ENCODE data around the gene REPS2.

The REPS2 gene

DNA sequence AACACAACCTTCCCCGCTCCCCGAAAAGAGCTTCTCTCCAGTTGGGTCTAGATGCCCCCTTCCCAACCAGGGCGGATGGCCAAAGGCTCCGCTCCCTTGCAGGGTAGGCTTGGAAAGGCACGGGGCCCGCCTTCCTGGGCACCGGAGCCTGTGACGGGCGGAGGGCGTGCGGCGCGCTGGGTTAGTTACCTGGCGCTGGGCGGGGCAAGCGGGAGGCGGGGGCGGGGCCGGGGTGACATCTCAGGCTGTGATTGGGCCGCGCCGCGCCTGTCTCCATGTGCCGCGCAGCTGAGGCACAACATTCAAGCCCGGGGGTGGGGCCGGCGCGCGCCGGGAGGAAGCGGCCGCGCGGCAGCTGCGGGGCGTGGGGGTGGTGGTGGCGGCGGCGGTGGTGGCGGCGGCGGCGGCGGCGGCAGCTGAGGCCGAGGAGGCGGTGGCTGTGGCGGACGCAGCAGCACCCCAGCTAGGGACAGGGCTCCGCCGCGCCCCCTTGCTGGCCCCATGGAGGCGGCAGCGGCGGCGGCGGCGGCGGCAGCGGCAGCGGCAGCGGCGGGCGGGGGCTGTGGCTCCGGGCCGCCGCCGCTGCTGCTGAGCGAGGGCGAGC is at the start of gene REPS2:
TSS of gene REPS2 (plus strand) at position 298 of the 604 bp plus-strand sequence. CDS start at position 502, 204 bp downstream.
- in situ Hi-C loops (cut with HindIII; ENCODE audit: low sequenced_read_pairs), result no loop called here

DNA sequence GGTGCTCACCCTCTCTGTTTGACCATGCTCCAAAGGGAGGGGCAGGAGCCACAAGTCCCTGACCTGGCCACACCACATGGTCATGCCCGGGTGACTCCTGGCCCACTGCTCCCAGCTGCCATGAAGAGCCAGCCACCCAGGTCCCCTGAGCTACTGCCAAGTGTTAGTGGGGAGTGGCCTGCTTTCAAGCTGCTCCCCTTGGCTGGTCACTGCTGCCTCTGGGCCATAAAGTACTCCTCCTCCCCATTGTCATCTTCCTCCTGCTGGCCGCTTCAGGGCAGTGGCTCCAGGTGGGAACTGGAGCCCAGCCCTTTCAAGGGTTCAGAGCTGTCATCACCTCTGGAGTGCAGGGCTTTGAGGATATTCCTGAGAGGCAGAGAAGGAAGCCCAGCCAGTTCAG is 49.0 kb upstream of the REPS2 start:
- in situ Hi-C loops (cut with HindIII; ENCODE audit: low sequenced_read_pairs), result no loop called here

GRCh38 chrX:16903274-16904022 is 43.0 kb upstream of the REPS2 start:
- in situ Hi-C loops (cut with HindIII; ENCODE audit: low sequenced_read_pairs), result no loop called here

DNA sequence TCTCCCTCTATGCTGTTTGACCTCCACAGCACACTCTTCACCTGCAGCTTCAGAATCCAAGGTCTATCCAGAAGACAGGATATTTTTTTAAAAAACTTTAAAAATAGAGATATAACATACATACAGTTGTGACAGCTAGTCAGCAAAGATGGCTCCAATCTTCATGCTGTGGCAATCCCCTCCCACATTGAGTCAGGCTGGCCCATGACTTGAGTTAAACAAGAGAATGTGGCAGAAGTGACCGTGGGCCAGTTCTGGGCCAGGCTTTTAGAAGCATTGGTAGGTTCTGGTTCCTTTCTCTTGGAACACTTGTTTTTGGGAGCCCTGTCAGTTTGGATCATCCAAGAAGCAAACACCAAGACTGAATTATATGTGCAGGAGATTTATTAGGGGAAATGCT is 36.1 kb upstream of the REPS2 start:
- in situ Hi-C loops (cut with HindIII; ENCODE audit: low sequenced_read_pairs), result no loop called here

DNA sequence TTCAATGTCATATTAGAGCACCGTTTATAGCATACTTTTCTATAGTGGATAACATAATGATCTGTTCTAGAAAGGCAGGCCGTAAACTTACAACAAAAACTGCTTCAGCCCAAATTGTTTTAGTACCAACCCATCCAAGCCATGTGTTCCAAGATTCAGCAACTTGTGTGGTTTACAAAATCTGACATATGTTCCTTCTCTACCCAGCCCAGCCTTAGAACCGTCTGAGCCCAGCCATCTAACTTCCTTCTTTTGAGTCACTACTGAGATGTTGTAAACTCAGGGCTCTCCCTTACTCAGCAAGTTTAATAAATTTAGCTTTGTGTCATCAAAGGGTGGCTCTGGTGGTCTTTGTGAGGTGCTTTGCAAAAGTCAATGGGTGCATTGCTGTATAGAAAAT is 32.4 kb upstream of the REPS2 start:
- in situ Hi-C loops (cut with HindIII; ENCODE audit: low sequenced_read_pairs), result no loop called here

GRCh38 chrX:16916561-16916960 is 29.9 kb upstream of the REPS2 start:
- in situ Hi-C loops (cut with HindIII; ENCODE audit: low sequenced_read_pairs), result no loop called here

- in situ Hi-C loops (cut with HindIII; ENCODE audit: low sequenced_read_pairs), result no loop called here
Measured at GRCh38 chrX:16917120-16917519, 29.3 kb upstream of the REPS2 start.

- in situ Hi-C loops (cut with HindIII; ENCODE audit: low sequenced_read_pairs), result no loop called here
Measured at GRCh38 chrX:16918979-16919378, 27.5 kb upstream of the REPS2 start.

DNA sequence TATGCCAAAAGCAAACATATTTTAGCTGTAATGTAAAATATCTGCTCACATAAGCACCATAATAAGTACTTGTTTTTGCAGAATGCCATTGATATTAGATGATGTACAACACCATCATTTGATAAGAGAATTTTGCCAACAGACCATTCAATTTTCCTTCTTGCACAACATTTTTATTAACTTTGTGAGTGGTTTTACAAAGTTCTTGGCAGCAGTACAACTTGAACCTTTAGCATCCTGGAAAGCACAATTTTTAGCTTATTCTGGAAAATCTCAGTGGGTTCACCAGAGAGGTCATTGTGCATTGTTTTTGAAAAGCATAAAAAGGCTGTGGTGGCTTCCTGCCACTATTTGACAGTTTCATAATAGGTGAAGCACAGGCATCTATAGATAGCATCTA is 26.4 kb upstream of the REPS2 start:
- in situ Hi-C loops (cut with HindIII; ENCODE audit: low sequenced_read_pairs), result no loop called here

DNA sequence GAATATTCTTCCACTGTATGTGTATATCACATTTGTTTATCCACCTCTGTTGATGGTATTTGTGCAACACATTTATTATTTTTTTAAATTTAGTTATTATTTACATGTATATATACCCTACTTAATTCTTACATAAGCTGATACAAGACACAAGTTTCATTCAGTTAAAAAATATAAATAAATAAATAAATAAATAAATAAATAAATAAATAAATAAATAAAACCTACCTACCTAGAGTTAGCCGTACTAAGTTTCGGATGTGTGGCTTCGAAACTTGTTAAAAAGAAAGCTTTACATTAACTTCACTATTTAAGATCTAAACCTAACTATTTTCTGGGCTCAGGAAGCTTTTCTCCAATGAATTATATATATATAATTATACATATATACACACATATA is 23.3 kb upstream of the REPS2 start:
- in situ Hi-C loops (cut with HindIII; ENCODE audit: low sequenced_read_pairs), result no loop called here

DNA sequence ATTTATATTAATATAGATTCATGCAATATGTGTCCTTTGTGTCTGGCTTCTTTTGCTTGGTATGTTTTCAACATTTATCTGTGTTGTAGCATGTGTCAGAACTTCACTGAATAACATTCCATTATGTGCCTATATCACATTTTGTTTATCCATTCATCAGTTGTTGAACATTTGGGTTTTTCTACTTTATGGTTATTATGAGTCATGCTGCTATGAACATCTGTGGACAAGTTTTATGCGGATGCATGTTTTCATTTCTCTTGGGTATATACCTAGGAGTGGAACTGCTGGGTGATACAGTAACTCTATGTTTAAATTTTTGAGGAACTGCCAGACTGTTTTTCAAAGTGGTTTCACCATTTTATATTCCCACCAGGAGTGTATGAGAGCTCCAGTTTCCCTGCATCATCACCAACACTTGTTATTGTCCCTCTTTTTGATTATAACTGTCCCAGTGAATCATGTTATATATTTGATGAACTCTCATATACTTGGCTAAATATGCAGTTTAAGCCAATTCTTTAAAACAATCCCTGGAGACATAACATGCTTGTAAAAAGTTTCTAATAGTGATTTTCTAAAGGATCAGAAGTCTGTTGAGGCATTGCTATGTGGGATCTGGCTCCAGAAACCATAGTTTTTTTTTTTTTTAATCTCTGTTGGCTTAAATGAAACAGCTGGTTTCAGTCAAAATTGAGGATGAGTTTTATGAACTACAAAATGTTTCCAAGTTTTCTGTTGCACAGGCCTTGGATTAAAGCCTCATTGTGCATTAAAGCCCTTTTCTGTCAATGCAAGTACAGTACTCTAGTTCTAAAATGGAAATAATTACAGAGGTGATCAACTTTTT is 21.6 kb upstream of the REPS2 start:
- in situ Hi-C loops (cut with HindIII; ENCODE audit: low sequenced_read_pairs), result no loop called here

- in situ Hi-C loops (cut with HindIII; ENCODE audit: low sequenced_read_pairs), result no loop called here
Measured at GRCh38 chrX:16930392-16930791, 16.1 kb upstream of the REPS2 start.

GRCh38 chrX:16931371-16931770 is 15.1 kb upstream of the REPS2 start:
- in situ Hi-C loops (cut with HindIII; ENCODE audit: low sequenced_read_pairs), result no loop called here

- in situ Hi-C loops (cut with HindIII; ENCODE audit: low sequenced_read_pairs), result no loop called here
Measured at GRCh38 chrX:16931855-16932575, 14.4 kb upstream of the REPS2 start.

DNA sequence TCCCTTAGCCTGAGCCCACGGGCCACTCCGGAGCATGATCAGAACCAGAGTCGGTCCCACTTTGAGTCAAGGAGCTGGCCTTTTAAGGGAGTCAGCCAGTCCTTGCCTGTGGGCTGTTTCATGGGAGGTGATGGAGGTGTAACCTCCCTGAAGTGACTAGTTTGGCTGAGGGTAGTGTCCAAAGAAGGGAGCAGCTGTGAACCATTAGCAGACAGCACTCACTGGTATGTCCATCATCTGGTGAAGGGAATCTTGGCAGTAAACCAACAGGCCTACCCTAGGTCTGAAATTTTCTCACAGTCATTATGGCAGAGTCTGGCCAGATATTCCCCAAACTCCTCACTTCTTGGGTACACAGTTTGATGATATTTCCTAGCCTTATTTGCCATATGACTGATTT is 12.3 kb upstream of the REPS2 start:
- in situ Hi-C loops (cut with HindIII; ENCODE audit: low sequenced_read_pairs), result no loop called here

DNA sequence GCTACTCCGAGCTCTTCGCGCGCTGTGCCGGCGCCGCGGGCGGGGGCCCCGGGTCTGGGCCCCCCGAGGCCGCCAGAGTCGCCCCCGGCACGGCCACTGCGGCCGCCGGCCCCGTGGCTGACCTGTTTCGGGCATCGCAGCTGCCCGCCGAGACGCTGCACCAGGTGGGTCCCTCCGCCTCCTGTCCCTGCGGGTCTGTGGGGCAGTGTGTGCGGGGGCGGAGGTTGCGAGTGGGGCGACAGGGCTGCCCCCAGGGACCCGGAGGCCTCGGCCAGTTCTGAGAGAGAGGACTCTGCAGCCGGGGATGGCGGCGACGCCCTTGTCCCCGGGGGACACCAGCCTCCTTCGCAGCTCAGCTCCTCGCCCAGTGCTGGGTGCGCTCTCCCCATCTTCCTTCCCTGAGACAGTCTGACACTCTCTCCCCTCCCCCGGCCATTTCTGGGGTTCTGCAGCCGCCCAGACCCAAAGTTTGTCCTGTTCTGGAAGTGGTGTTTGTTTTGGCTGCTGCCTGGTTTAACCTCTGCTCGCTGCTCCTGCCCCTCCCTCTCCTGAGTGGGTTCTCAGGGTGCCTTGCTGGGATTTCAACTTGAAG is 609 bp downstream of the REPS2 start:
- in situ Hi-C loops (cut with HindIII; ENCODE audit: low sequenced_read_pairs), result no loop called here

- in situ Hi-C loops (cut with HindIII; ENCODE audit: low sequenced_read_pairs), result no loop called here
Measured at GRCh38 chrX:16950423-16950822, 4.0 kb downstream of the REPS2 start.

- in situ Hi-C loops (cut with HindIII; ENCODE audit: low sequenced_read_pairs), result no loop called here
Measured at GRCh38 chrX:16953606-16954211, 7.3 kb downstream of the REPS2 start.

GRCh38 chrX:16957751-16958150 is 11.3 kb downstream of the REPS2 start:
- in situ Hi-C loops (cut with HindIII; ENCODE audit: low sequenced_read_pairs), result loop anchor here (5.0 kb wide), 1 partner anchor 70 kb away; no protein-coding TSS in a partner anchor

- in situ Hi-C loops (cut with HindIII; ENCODE audit: low sequenced_read_pairs), result loop anchor here (5.0 kb wide), 1 partner anchor 71 kb away; no protein-coding TSS in a partner anchor
Measured at GRCh38 chrX:16958356-16958755, 11.9 kb downstream of the REPS2 start.
